Thoracic aorta (tissue), 2 donors: ENCODE measurements around the gene OXTR. TPM values are rescaled to one million over a fixed set of nuclear protein-coding genes. Genes with fewer than 3 reads are reported as not detected.

Experiments
- ATAC-seq: fragments of 150-250 bp; one replicate; pipeline ENCODE4 v1.8.0; 2017; ENCODE audit warnings: low read depth; ENCODE audit not compliant: insufficient number of reproducible peaks, low FRiP score
- DNase-seq: peaks from one replicate; pipeline ENCODE4 v3.0.0-alpha.2; 2020; ENCODE audit warnings: low spot score
- H3K27ac ChIP-seq, 2 donors: fragments of 200-600 bp; sonication (generic); 1 replicate in 1 of 2; 2 replicates in 1 of 2; pipeline ENCODE4 v1.5.1; 2016; ENCODE audit warnings: mild to moderate bottlenecking in 2 of 2, moderate library complexity in 2 of 2
- H3K27me3 ChIP-seq: fragments of 200-600 bp; sonication (generic); replicated peaks from 2 replicates; pipeline ENCODE4 v1.6.0; 2016; ENCODE audit warnings: mild to moderate bottlenecking; ENCODE audit not compliant: insufficient read depth
- H3K36me3 ChIP-seq: fragments of 200-600 bp; sonication (generic); one replicate; pipeline ENCODE4 v1.5.1; 2016
- H3K4me1 ChIP-seq, 2 donors: fragments of 200-600 bp; sonication (generic); 1 replicate in 1 of 2; 2 replicates in 1 of 2; pipeline versions ENCODE4 v1.5.1 to v1.6.0; 2016; ENCODE audit warnings: low read depth in 2 of 2, mild to moderate bottlenecking in 1 of 2; ENCODE audit not compliant: control insufficient read depth in 1 of 2
- H3K4me3 ChIP-seq: fragments of 200-600 bp; sonication (generic); 2 replicates; pipeline ENCODE4 v1.5.1; 2016; ENCODE audit warnings: mild to moderate bottlenecking
- H3K9me3 ChIP-seq: fragments of 200-600 bp; sonication (generic); 2 replicates; pipeline ENCODE4 v1.5.1; 2016
- CTCF ChIP-seq: fragments of 200-600 bp; sonication (generic); IDR thresholded peaks from one replicate; pipeline ENCODE4 v1.5.1; 2019; ENCODE audit warnings: antibody characterized with exemption
- total RNA-seq, 2 donors: library from RNA; depleted of rRNA; stranded (reverse); fragments of >200 nt; gene quantifications; one replicate each; pipeline versions ENCODE4 v1.1.0 to v1.2.3, GENCODE V29; 2016

OXTR gene
- total RNA-seq, 2 donors from 2014 or later = 2.3 to 55.1 TPM

GRCh38 chr3:8790529-8790928 lies 21.1 kb upstream of the OXTR start:
- H3K27ac ChIP-seq = no peak overlapping the region
- H3K4me1 ChIP-seq = no peaks in the 10 kb centered on the region
- no peak for DNase-seq
- no peak for TF ChIP-seq CTCF
- H3K27me3 ChIP-seq = no peaks in the 10 kb centered on the region
- no peak for ATAC-seq
- no peak overlapping the region for H3K4me3 ChIP-seq
- no peaks in the 10 kb centered on the region for H3K36me3 ChIP-seq
- peaks cover 12% of the 10 kb centered on the region for H3K9me3 ChIP-seq

- ATAC-seq = no peak
- Histone ChIP-seq H3K27me3 (no peaks in the 10 kb centered on the region), H3K27ac (no peak overlapping the region)
Observed at GRCh38 chr3:8784676-8785435, 15.4 kb upstream of the OXTR start.

GRCh38 chr3:8780279-8780678 lies 10.9 kb upstream of the OXTR start:
- Histone ChIP-seq H3K27me3 (no peaks in the 10 kb centered on the region), H3K36me3 (no peaks in the 10 kb centered on the region), H3K4me3 (no peak overlapping the region), H3K9me3 (no peaks in the 10 kb centered on the region), H3K27ac (no peak overlapping the region), H3K4me1 (no peaks in the 10 kb centered on the region)
- no peak for DNase-seq
- no peak for TF ChIP-seq CTCF
- ATAC-seq = no peak

More at GRCh38 chr3:8784676-8785435, 15.4 kb upstream of the OXTR start:
- peaks cover 12% of the 10 kb centered on the region for H3K9me3 ChIP-seq
- DNase-seq = no peak
- no peak overlapping the region for H3K4me3 ChIP-seq
- no peak for TF ChIP-seq CTCF
- H3K4me1 ChIP-seq = no peaks in the 10 kb centered on the region
- H3K36me3 ChIP-seq = no peaks in the 10 kb centered on the region

GRCh38 chr3:8778475-8778874 lies 9.1 kb upstream of the OXTR start:
- H3K36me3 ChIP-seq = no peaks in the 10 kb centered on the region
- no peak overlapping the region for H3K27ac ChIP-seq
- DNase-seq (no peak), ATAC-seq (no peak)
- no peaks in the 10 kb centered on the region for H3K27me3 ChIP-seq
- no peaks in the 10 kb centered on the region for H3K4me1 ChIP-seq
- H3K4me3 ChIP-seq = no peak overlapping the region
- no peak for TF ChIP-seq CTCF
- H3K9me3 ChIP-seq = no peaks in the 10 kb centered on the region

GRCh38 chr3:8777978-8778267 lies 8.5 kb upstream of the OXTR start:
- TF ChIP-seq CTCF = no peak
- H3K9me3 ChIP-seq = no peaks in the 10 kb centered on the region
- no peaks in the 10 kb centered on the region for H3K4me1 ChIP-seq
- DNase-seq (no peak), ATAC-seq (no peak)
- H3K27ac ChIP-seq = no peak overlapping the region
- H3K27me3 ChIP-seq = no peaks in the 10 kb centered on the region
- no peak overlapping the region for H3K4me3 ChIP-seq
- H3K36me3 ChIP-seq = no peaks in the 10 kb centered on the region
